ENCODE measurements around the gene RHOV. TPM values are rescaled to one million over a fixed set of nuclear protein-coding genes. Genes with fewer than 3 reads are reported as not detected.

RHOV gene
- total and polyA plus RNA-seq, 4 experiments from 2014 or later, result not detected

DNA sequence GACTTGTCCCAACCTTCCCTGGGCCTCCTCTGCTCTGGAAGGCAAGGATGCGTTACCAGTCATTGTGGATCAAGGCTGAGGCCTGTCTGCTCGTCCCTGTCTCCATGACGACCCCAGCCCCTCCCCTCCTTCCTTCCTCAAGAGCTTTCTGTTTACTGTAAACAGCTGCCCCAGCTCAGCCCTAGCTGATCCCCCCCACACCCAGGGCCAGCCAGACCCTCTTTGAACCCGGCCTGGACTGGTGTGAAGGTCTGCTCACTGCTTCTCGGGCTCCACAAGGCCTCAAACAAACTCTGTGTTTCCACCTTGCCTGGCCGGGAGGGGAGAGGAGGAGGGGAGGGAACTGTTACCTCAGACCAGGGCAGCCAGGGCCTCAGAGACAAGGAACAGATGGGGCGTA lies 37.1 kb upstream of the RHOV start:
- no peaks in the 10 kb centered on the region for H3K36me3 Mint-ChIP-seq

DNA sequence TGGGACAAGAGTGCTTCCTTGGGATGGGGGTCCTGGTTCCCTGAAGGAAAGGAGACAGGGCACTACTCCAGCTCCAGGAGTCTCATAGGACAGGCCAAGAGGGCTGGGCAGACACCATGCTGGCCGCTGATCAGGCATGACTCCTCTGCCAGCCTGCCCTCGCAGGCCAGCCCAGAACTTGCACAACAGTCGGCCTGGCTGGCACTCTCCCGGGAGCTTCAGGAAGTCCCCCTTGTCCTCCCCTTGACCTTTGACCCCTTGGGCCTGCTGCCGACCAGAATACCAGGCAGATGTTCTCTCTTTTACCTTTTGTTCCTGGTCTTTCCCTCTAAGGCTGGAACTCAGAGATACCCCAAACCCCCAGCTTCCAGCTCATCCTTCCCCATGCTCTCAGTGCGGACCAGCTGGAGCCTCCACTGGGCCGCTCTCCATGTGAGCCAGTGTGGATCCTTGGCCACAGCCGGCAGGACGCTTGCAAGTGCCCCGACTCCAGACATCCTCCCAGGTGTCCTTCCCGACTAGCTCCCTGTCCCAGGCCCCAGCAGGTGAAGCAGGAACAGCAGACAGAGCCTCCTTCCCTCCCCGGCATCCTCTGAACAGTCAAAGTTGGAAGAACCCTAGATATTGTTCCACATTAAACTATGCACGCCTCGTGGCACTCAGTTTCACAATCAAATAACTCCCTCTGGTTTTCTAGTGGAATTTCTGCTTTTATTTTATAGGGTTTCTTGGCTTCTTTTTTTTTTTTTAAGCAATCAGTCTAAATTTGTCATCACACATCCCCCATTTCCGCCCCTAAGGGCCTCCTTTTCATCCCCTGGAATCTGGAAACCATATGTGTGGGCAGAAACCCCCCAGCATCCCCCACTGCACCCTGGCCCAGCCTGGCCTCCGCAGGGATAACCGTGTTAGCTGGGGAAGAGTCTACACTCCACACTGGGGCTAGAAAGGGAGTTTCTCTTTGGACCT lies 35.9 kb upstream of the RHOV start:
- Histone ChIP-seq H3K27me3 (ENCODE audit: insufficient read depth, low read length) (no peaks in the 10 kb centered on the region), H3K9me3 (ENCODE audit: control insufficient read depth in 1 of 2, low read length in 2 of 2) (no peaks in the 10 kb centered on the region), H3K4me3 (ENCODE audit: low read length in 2 of 2) (no peak overlapping the region), H3K36me3 (ENCODE audit: insufficient read depth, low read length) (no peaks in the 10 kb centered on the region), H3K4me1 (ENCODE audit: insufficient read depth, low read length) (peaks cover 16% of the 10 kb centered on the region), H3K27ac (ENCODE audit: low read depth, low read length) (no peak overlapping the region)
- Mint-ChIP-seq H3K4me3 (peak overlapping the region in 3 of 8 donors; percentile 29 to 45 (median 41)), H3K9me3 (no peaks in the 10 kb centered on the region), H3K27me3 (no peaks in the 10 kb centered on the region), H3K4me1 (peaks cover 4 to 20% (median 11%) of the 10 kb centered on the region in 4 donors), H3K27ac (peak overlapping the region in 6 of 7 donors; percentile 44 to 87 (median 68)), H3K36me3 (no peaks in the 10 kb centered on the region)
- ChIA-PET CTCF (ENCODE audit: partially characterized antibody) (interaction anchor here (0.5 to 9.0 kb wide), 4 partner anchors 32 to 272 kb away, joined by 3 to 81 read pairs (median 4); no protein-coding TSS in a partner anchor), POLR2A (ENCODE audit: partially characterized antibody) (interaction anchor here (0.5 to 1.0 kb wide), 2 partner anchors 12 to 164 kb away, joined by 3 read pairs; no protein-coding TSS in a partner anchor)
- intact Hi-C loops (cut with micrococcal nuclease), result loop anchor here (5.0 kb wide), 1 partner anchor 207 kb away; the partner anchor contains the start of gene INO80
- DNase-seq, result no peak

More for the DNA sequence above, 37.1 kb upstream of the RHOV start:
- intact Hi-C loops (cut with micrococcal nuclease), result no loop called here
- Histone ChIP-seq H3K27me3 (ENCODE audit: insufficient read depth, low read length) (no peaks in the 10 kb centered on the region), H3K4me3 (ENCODE audit: low read length in 2 of 2) (no peak overlapping the region), H3K4me1 (ENCODE audit: insufficient read depth, low read length) (peaks cover 16% of the 10 kb centered on the region), H3K27ac (ENCODE audit: low read depth, low read length) (no peak overlapping the region), H3K36me3 (ENCODE audit: insufficient read depth, low read length) (no peaks in the 10 kb centered on the region), H3K9me3 (ENCODE audit: control insufficient read depth in 1 of 2, low read length in 2 of 2) (no peaks in the 10 kb centered on the region)
- H3K4me1 Mint-ChIP-seq, result peaks cover 4 to 16% (median 11%) of the 10 kb centered on the region in 4 donors
- no peaks in the 10 kb centered on the region for H3K9me3 Mint-ChIP-seq
- no peak overlapping the region for H3K4me3 Mint-ChIP-seq
- POLR2A ChIA-PET (ENCODE audit: partially characterized antibody), result interaction anchor here (1.0 kb wide), 1 partner anchor 11 kb away, joined by 3 read pairs; no protein-coding TSS in a partner anchor
- H3K27ac Mint-ChIP-seq, result peak overlapping the region in 3 of 7 donors; percentile 27 to 53 (median 47)
- DNase-seq, result no peak
- H3K27me3 Mint-ChIP-seq, result no peaks in the 10 kb centered on the region
- CTCF ChIA-PET (ENCODE audit: partially characterized antibody), result interaction anchor here (0.6 to 9.0 kb wide), 4 partner anchors 15 to 111 kb away, joined by 3 to 81 read pairs (median 4); no protein-coding TSS in a partner anchor

DNA sequence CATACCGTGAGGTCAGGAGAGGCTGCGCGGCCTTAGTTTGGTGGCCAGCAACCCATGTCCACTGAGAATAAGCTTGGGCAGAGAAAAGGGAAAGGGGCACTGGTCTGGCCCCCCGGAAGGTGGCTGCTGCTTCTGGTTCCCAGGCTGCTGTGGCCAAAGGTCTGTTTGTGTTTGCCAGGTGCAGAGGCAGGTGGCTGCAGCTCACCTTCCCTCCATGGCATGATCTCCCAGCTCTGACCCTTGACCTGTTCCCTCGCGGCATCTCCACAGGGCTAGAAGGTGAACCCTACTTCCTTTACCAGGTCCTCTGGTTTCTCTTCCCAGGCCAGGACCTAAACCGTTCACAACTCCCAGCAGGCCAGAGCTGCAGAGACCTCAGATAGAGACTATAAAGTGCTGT lies 34.1 kb upstream of the RHOV start:
- DNase-seq, result no peak
- Mint-ChIP-seq H3K4me3 (peak overlapping the region in 6 of 8 donors; percentile 0 to 88 (median 42)), H3K27ac (peak overlapping the region in 6 of 7 donors; percentile 61 to 92 (median 89)), H3K36me3 (peaks cover 7 to 11% of the 10 kb centered on the region in 2 donors), H3K27me3 (no peaks in the 10 kb centered on the region), H3K9me3 (no peaks in the 10 kb centered on the region), H3K4me1 (peaks cover 12 to 30% (median 22%) of the 10 kb centered on the region in 4 donors)
- CTCF ChIA-PET (ENCODE audit: partially characterized antibody), result interaction anchor here (1.0 to 9.0 kb wide), 9 partner anchors 12 to 162 kb away, joined by 3 to 102 read pairs (median 7); partner anchors contain the start of genes DLL4 and VPS18
- Histone ChIP-seq H3K27me3 (ENCODE audit: insufficient read depth, low read length) (no peaks in the 10 kb centered on the region), H3K9me3 (ENCODE audit: control insufficient read depth in 1 of 2, low read length in 2 of 2) (no peaks in the 10 kb centered on the region), H3K4me1 (ENCODE audit: insufficient read depth, low read length) (peaks cover 20% of the 10 kb centered on the region), H3K27ac (ENCODE audit: low read depth, low read length) (no peak overlapping the region), H3K4me3 (ENCODE audit: low read length in 2 of 2) (no peak overlapping the region), H3K36me3 (ENCODE audit: insufficient read depth, low read length) (peaks cover 8% of the 10 kb centered on the region)
- intact Hi-C loops (cut with micrococcal nuclease), result loop anchor here (5.0 kb wide), 1 partner anchor 209 kb away; the partner anchor contains the start of gene INO80
- POLR2A ChIA-PET (ENCODE audit: partially characterized antibody), result interaction anchor here (0.9 to 3.8 kb wide), 6 partner anchors 8 to 208 kb away, joined by 3 to 37 read pairs (median 10); partner anchors contain the start of genes DLL4, INO80 and VPS18

DNA sequence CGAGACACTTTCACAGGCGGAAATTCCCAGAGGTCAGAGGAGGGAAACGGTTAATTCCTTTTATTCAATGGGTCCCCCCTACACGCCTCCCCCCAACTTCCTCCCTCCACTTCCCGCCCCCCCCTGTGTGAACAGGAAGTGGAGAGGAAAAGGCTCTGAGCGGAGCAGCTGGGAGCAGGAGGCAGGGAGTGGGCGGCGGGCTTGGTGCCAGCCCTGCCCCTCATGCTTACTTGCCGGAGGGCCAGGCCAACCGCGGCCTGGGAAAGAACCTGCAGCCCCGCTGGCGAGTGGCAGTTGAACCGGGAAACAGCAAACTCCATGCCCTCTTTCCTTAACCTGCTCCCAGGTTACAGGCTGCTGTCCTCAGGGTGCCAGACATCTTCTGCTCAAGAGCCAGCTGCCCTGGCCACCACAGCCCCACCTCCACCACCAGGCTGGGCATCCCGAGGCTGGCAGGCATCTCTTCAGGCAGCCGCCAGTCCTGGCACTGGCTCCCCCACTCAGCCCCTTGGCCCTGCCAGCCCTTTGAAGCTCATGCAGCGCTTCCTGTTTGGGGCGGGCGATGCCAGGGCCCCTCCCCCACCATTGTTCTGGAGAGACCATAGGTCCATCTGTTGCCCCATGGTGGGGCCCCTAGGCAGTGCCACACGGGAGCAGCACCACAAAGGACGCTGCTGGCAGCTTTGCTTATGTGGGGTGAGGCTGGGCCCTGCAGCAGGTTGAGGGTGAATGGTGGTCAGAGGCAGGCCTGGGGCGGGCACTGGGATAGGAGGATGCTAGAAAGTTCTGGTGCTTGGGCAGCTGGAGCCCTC lies 33.2 kb upstream of the RHOV start:
- no peaks in the 10 kb centered on the region for H3K27me3 Mint-ChIP-seq

DNA sequence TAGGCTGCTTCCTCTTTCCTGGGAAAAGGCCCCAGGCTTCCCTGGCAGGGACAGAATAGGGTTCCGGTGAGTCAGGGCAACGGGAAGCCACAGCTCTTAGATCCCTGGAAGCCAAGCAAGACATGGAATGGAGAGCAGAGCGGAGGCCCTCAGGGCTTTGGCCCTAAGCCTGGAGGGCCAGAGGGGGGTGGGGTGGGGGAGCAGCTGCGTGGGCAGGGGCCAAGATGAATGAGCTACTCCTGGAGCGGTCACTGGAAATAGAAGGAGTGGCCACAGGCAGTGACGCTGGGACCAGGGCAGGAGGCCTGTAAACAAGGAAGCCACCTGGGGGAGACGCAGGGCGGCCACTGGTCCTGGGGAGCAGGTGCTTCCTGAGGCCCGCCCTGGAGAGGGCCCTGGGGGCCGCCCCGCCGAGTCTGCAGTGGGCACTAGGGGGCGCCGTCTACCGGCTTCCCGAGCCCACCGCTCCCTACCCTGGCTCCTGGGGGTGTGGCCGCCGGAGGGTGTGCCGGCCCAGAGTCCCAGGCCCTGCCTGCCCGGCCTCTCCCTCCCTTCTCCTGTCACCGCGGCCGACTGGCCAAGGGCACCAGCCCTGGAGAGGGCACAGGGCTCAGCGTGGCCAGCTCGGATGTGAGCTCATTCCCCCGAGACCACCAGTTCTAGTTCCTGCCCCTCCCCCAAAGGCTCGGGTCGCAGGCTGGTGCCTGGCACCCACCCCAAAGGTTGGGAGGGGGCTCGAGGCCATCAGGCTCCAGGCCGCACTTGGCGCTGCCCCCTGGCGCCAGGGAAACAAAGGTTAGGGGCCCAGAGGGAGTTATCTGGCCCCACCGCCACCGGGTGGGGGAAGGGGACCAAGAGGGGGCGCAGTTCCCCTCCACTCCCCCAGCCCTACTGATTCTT lies 32.3 kb upstream of the RHOV start:
- H3K4me1 ChIP-seq (ENCODE audit: insufficient read depth, low read length), result peaks cover 20% of the 10 kb centered on the region

More for the DNA sequence above, 33.2 kb upstream of the RHOV start:
- peak; percentile 51 to 76 (median 64) for DNase-seq
- Mint-ChIP-seq H3K4me1 (peaks cover 13 to 35% (median 24%) of the 10 kb centered on the region in 4 donors), H3K27ac (peak overlapping the region; percentile 84 to 92 (median 91)), H3K9me3 (no peaks in the 10 kb centered on the region), H3K4me3 (peak overlapping the region; percentile 81 to 88 (median 84)), H3K36me3 (peaks cover 12 to 17% of the 10 kb centered on the region in 2 donors)
- H3K27ac ChIP-seq (ENCODE audit: low read depth, low read length), result peak overlapping the region; percentile 58
- CTCF ChIA-PET (ENCODE audit: partially characterized antibody), result interaction anchor here (0.6 to 9.0 kb wide), 23 partner anchors 10 to 276 kb away, joined by 3 to 102 read pairs (median 4); partner anchors contain the start of genes DLL4 and VPS18
- H3K9me3 ChIP-seq (ENCODE audit: control insufficient read depth in 1 of 2, low read length in 2 of 2), result no peaks in the 10 kb centered on the region
- POLR2A ChIA-PET (ENCODE audit: partially characterized antibody), result interaction anchor here (0.6 to 3.8 kb wide), 10 partner anchors 9 to 426 kb away, joined by 3 to 37 read pairs (median 4); partner anchors contain the start of genes CHAC1, CHP1, DLL4 and EXD1
- H3K27me3 ChIP-seq (ENCODE audit: insufficient read depth, low read length), result no peaks in the 10 kb centered on the region
- H3K36me3 ChIP-seq (ENCODE audit: insufficient read depth, low read length), result peaks cover 13% of the 10 kb centered on the region
- intact Hi-C loops (cut with micrococcal nuclease), result loop anchor here (2.0 to 5.0 kb wide), 3 partner anchors 22 to 210 kb away; partner anchors contain the start of genes DLL4 and INO80
- peaks cover 20% of the 10 kb centered on the region for H3K4me1 ChIP-seq (ENCODE audit: insufficient read depth, low read length)
- H3K4me3 ChIP-seq (ENCODE audit: low read length in 2 of 2), result peak overlapping the region; percentile 61 to 67

More for the DNA sequence above, 32.3 kb upstream of the RHOV start:
- POLR2A ChIA-PET (ENCODE audit: partially characterized antibody), result interaction anchor here (0.6 to 3.8 kb wide), 8 partner anchors 12 to 558 kb away, joined by 3 to 37 read pairs (median 4); partner anchors contain the start of genes CHAC1, INO80 and VPS18
- peak; percentile 64 to 68 (median 64) for DNase-seq
- CTCF ChIA-PET (ENCODE audit: partially characterized antibody), result interaction anchor here (0.7 to 9.0 kb wide), 25 partner anchors 9 to 437 kb away, joined by 3 to 102 read pairs (median 4); partner anchors contain the start of genes CHP1 and VPS18
- peak overlapping the region; percentile 61 to 67 for H3K4me3 ChIP-seq (ENCODE audit: low read length in 2 of 2)
- H3K9me3 Mint-ChIP-seq, result no peaks in the 10 kb centered on the region
- H3K27me3 Mint-ChIP-seq, result no peaks in the 10 kb centered on the region
- no peaks in the 10 kb centered on the region for H3K9me3 ChIP-seq (ENCODE audit: control insufficient read depth in 1 of 2, low read length in 2 of 2)
- peaks cover 12 to 20% of the 10 kb centered on the region in 2 donors for H3K36me3 Mint-ChIP-seq
- H3K27me3 ChIP-seq (ENCODE audit: insufficient read depth, low read length), result no peaks in the 10 kb centered on the region
- H3K4me3 Mint-ChIP-seq, result peak overlapping the region; percentile 42 to 88 (median 84)
- H3K36me3 ChIP-seq (ENCODE audit: insufficient read depth, low read length), result peaks cover 13% of the 10 kb centered on the region
- H3K4me1 Mint-ChIP-seq, result peaks cover 13 to 35% (median 24%) of the 10 kb centered on the region in 4 donors
- intact Hi-C loops (cut with micrococcal nuclease), result loop anchor here (2.0 to 5.0 kb wide), 3 partner anchors 22 to 211 kb away; partner anchors contain the start of genes DLL4 and INO80
- peak overlapping the region in 5 of 7 donors; percentile 70 to 91 (median 87) for H3K27ac Mint-ChIP-seq
- peak overlapping the region; percentile 58 for H3K27ac ChIP-seq (ENCODE audit: low read depth, low read length)
